Erythroblast (primary cell): ENCODE results near the gene PCED1B.

Experiments used
- DNase-seq, 2 experiments: peaks; one replicate each; lab custom pipeline; 2025; lab: John Stamatoyannopoulos, UW
- GATA1 ChIP-seq: IDR thresholded peaks from 2 replicates; pipeline ENCODE4 v1.6.1; 2011; ENCODE audit warnings: low read depth, mild to moderate bottlenecking, control low read depth, low read length, moderate library complexity
- POLR2A ChIP-seq: IDR thresholded peaks from 2 replicates; pipeline ENCODE4 v1.6.1; 2011; ENCODE audit warnings: mild to moderate bottlenecking, low read length

Gene PCED1B

GRCh38 chr12:47236109-47236714 lies 156.8 kb downstream of the PCED1B start:
- no peak for DNase-seq
- no peak for TF ChIP-seq POLR2A
- TF ChIP-seq GATA1 = no peak

- TF ChIP-seq GATA1 = no peak
- TF ChIP-seq POLR2A = no peak
- DNase-seq = peak; percentile 55 to 63
These were observed 158.4 kb downstream of the PCED1B start for GRCh38 chr12:47237751-47238211.

- DNase-seq = no peak
- TF ChIP-seq GATA1 (no peak), POLR2A (no peak)
These were observed 159.3 kb downstream of the PCED1B start for GRCh38 chr12:47238669-47239114.

GRCh38 chr12:47242426-47242825 lies 163.0 kb downstream of the PCED1B start:
- no peak for DNase-seq
- TF ChIP-seq GATA1 (no peak), POLR2A (no peak)

GRCh38 chr12:47244835-47245234 lies 165.4 kb downstream of the PCED1B start:
- TF ChIP-seq POLR2A (no peak), GATA1 (no peak)
- DNase-seq = no peak

DNA sequence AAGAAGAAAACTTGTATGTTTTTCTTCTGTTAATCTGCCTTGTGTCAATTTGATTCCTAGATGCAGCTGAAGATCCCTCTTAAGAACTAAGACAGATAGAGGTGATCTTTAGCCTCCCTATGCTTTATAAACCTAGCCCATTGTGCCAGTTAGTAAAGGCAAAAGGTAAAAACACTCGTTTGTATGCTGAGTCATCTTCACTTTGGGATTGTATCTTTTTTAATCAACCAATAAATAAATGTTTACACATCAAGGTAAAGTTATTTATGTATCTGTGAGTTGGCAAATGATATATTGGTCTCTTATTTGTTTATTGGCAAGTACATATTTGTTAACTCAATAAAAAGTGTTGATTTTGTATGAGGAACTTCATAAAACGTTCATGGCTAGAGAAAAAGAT lies 166.2 kb downstream of the PCED1B start:
- no peak for DNase-seq

GRCh38 chr12:47247418-47247817 lies 168.0 kb downstream of the PCED1B start:
- no peak for DNase-seq
- TF ChIP-seq POLR2A (no peak), GATA1 (no peak)

More for the DNA sequence above, 166.2 kb downstream of the PCED1B start:
- TF ChIP-seq GATA1 = no peak
- TF ChIP-seq POLR2A = no peak

GRCh38 chr12:47249082-47249481 lies 169.7 kb downstream of the PCED1B start:
- DNase-seq = no peak
- TF ChIP-seq GATA1 (no peak), POLR2A (no peak)

DNA sequence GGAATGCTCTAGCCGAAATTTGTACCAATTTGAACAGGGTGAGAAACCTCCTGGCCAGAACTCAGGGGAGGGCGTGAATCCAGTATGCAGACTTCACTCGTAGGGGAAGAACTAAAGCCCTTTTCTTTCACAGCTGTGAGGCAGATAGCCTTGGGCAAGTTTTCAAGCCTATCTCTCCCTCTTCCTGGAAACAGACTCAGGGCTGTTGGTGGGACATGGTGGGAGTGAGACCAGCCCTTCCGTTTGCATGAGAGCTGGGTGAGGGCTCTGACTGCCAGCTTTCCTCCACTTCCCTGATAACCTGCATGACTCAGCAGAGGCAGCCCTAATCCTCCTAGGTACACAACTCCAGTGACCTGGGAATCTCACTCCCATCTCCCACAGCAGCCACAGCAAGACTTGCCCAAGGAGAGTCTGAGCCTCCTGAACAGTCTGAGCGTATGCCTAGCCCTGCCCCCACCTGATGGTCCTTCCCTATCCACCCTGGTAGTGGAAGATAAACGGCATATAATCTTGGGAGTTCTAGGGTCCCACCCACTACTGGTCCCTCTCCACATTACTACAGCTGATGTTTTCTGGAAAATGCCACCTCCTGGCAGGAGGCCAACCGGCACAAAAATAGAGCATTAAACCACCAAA lies 170.4 kb downstream of the PCED1B start:
- TF ChIP-seq GATA1 (no peak), POLR2A (peak; percentile 35)
- peak; percentile 49 to 54 for DNase-seq

DNA sequence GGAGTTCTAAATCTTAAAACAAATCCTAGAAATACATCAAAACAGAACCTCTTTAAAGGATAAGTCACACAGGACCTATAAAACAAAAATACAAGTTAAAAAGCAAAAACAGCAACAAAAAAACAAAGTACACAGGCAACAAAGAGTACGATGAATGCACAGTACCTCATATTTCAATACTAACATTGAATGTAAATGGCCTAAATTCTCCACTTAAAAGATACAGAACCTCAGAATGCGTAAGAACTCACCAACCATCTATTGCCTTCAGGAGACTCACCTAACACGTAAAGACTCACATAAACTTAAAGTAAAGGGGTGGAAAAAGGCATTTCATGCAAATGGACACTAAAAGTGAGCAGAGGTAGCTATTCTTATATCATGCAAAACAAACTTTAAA lies 172.5 kb downstream of the PCED1B start:
- no peak for TF ChIP-seq GATA1
- no peak for TF ChIP-seq POLR2A
- no peak for DNase-seq

DNA sequence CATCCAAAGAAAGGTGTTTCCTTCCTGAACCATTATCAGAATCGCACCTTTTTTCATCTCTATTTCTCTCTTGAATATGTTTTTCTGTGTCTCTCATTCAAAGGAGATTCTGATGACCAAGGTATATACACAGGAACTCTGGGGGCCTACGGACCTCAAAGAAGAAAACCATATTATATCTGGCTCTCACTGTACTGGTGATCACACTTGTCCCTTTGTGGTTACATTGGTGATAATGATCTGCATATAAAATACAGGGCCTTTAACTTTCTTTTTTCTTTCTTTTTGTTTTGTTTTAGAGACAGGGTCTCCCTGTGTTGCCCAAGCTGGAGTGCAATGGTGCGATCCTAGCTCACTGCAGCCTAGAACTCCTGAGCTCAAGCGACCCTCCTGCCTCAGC lies 185.5 kb downstream of the PCED1B start:
- TF ChIP-seq GATA1 (no peak), POLR2A (no peak)

DNA sequence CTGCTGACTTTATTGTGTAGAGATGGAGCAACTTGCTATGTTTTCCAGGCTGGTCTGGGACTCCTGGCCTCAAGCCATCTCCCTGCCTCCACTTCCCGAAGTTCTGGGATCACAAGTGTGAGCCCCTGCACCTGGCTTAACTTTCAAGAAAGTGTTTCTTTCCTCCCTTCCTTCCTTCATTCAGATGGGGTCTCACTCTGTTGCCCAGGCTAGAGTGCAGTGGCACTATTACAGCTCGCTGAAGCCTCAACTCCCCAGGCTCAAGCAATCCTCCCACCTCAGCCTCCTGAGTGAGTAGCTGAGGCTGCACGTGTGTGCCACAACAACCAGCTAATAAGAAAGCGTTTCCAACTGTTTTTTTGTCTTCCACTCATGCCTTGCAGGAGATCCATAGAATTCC lies 186.0 kb downstream of the PCED1B start:
- DNase-seq = no peak
- TF ChIP-seq POLR2A (no peak), GATA1 (no peak)

More for the DNA sequence above, 185.5 kb downstream of the PCED1B start:
- DNase-seq = no peak

- no peak for DNase-seq
- TF ChIP-seq GATA1 (no peak), POLR2A (no peak)
These were observed 188.2 kb downstream of the PCED1B start for GRCh38 chr12:47267571-47267970.
